ENCODE measurements around the gene CLEC20A.
"Not testable (repeated sequence)": the region's sequence is repeated elsewhere in the genome, so short reads cannot be mapped to it uniquely, and the experiment has no call there.

CLEC20A gene

DNA sequence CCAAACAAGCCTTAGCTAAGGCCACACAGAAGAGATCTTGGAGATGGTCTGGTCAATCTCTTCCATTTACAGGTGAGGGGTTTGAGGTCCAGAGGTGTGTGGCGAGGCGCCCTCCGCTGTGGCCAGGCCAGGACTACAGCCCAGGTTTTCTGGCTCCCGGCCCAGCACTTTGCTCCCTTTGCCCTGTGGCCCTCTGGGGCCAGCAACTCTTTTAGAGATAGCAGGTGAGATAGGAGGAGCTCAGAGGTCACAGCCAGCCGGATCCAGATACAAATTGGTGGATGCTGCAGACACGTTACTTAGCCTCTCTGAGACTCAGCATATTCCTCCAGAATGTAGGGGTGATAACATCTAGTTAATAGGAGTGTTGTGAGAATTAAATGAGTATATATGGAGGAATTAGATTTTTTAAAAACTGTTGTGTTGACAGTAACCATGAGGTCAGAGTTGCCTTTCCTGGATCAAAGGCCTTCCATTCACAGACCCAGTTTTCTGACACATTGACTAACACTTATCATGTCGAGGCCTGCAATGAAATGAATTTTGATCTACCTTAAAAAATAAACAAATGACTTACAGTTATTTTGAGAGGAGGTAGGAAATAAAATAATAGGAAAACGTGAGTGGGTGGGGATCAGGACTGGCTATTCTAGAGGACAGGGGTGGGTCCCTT, 32.7 kb upstream of the CLEC20A start:
- DNase-seq (ENCODE audit: low spot score): no peak

DNA sequence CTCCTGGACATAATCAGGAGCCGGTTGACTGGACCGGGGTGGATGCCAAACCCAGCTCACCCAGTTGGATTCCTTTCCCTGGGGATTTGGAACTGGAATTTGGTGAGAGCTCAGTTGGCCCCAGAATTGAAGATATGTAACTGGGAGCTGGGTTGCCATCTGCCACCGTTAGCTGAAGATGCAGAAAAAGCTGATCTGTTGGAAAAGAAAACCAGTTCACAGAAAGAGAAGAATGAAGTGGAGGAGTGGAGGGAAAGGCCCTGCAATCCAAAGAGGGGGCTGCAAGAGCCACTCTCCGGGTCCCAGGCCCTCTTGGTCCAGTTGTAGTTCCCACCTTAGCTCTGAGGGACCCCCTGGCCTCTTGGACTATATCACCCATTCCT, 32.2 kb upstream of the CLEC20A start:
- DNase-seq (ENCODE audit: low spot score): no peak

DNA sequence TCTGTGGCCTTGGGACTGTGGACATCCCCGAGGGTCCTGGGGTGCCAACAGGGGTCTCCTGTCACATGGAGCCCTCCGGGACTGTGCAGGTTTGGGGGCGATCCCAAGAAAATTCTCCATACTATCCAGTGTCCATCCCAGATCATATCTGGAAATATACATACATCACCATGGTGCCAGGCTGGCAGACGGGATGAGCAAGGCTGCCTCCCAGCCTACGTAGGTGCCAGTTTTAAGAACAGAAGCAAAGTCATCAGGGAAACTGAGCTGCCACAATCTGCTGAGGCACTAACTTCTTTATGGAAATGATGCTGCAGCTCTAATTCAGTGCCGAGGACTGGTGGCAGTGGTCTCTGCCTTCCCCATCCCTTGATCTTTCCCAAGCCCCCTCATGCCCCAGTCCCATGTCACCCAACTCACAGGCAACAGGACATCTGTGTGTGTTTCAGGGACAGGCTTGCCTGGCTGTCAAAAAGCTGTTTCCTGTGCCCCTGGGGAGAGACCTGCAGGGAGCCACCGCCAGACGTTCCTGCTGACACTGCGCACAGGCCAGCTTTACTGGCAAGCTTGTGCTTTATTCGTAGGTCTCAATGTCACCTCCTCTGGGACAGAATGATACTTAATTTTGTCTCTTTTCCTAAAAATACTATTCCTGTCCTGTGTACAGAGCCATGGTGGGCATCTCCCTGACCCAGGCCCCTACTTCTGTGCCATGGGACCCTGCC, 31.6 kb upstream of the CLEC20A start:
- DNase-seq (ENCODE audit: low spot score): no peak

DNA sequence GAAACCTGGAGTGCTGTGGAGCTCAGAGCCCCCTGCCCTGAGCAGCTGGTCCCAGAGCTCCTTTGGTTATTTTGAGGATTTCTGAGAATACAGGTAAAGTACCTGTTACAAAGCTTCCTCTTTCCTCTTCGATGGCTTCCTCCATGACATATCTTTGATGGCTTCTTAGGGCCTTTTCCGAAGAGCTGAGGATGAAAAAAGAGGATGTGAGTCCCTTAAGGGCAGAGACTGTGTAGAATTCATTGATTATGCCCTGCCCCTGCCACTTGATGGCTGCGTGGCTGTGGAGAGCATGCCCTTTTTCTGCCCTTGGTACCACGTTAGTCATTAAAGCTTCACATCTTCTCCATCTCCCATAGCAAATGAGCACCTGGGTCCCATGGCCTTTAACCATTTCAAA, 30.4 kb upstream of the CLEC20A start:
- no peak for DNase-seq (ENCODE audit: low spot score)

DNA sequence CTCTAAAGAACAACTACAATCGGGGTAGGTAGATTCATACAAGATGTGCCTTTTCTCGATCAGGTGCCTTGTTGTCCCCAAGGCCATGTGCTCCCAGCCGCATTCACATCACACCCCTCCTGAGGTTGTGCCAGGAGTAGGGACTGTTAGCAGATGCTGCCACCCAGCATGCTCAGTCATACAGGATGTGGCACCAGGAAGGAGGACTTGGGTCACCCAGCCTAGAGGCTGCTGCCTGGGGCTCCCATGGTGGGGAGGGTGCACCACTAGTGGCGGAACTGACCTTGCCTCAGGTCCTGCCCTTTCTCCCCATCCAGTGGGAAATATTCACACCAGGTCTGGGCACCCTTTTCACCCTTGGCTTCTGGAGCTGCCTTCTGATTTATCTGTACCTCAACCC, 24.5 kb upstream of the CLEC20A start:
- DNase-seq (ENCODE audit: low spot score): no peak

DNA sequence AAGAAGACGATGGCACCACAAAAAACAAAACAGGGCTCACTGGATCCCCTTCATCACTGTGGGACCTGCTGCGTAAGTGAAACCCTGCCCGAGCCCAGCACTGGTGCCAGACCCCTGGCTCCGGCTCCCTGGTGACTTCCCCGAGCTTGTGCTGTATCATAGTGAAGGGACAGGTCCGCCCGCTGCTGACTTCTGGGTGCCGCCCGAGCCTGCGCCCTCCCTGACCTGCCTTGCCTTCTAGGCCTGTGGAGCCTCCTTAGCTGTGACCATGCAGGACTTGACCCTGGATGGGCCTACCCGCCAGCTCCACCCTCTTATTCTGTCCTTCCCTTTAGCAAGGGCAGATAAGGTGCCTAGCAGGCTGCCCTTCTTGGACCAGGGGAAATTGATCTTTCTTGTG, 24.0 kb upstream of the CLEC20A start:
- no peak for DNase-seq (ENCODE audit: low spot score)

DNA sequence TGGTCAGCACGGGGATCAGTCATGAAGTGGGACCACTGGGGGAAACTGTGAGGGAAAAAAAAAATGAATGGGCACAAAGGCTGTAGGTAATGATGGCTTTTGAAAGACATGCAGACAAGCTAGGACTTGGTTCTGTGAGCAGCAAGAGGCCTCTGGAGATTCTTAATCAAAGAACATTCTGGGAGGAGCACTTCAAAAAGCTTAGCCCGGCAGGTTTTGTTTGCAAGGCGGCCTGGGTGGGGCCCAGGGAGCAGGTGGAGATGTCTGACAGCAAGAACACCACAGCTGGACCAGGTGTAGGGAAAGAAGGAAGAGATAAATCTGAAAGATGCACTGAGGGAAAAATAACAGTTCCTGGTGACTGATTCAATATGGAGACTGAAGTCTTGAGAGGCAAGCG, 22.1 kb upstream of the CLEC20A start:
- no peak for DNase-seq (ENCODE audit: low spot score)

DNA sequence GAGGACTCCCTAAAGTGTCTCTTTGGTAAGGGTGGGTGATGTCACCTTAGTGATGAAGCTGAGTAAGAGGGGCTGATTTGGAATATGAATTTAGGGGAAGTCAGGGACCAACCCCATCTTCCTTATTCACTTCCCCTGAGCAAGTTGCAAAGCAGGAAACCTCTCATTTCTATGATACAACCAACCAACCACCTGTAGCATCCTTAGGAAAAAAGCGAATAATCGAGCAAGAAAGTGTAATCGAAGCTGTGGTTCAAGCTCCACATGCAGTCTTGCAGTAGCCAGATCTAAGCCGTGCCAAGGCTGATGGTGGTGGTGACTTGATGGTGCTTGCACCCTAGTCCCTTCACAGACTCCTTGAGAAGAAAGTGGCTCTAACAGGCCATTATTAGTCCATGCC, 19.3 kb upstream of the CLEC20A start:
- DNase-seq (ENCODE audit: low spot score): no peak

DNA sequence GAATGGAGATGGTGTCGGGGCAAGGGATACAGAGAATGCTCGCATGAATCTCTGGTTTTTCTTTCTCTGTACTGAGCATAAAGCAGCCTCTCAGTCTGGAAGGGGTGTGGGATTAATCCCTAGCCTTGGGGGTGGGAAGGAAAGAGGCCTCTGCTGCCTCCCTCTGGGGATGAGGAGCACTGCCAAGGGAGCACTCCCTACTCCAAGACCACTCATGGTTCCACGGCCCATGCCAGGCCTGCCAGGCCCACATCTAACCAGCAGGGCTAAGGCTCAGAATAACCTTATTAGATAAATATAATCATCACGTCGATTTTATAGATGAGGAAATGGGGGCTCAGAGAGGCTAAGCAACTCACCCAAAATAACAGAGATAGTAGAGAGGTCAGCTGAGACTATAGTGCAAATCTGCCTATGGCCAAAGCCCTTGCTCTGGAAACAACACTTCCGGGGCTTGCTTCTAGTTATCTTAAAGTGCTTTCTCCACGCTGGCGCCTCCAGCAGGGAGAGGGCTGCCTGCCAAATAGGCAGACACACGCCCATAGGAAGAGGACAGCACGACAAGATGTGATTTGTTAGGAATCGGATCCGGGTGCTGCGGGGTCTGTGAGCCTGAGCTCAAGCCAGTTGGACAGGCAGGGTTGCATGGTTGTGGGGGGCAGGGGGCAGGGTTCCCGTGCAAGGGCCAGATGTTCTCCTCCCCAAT, 16.7 kb upstream of the CLEC20A start:
- DNase-seq (ENCODE audit: low spot score): no peak

DNA sequence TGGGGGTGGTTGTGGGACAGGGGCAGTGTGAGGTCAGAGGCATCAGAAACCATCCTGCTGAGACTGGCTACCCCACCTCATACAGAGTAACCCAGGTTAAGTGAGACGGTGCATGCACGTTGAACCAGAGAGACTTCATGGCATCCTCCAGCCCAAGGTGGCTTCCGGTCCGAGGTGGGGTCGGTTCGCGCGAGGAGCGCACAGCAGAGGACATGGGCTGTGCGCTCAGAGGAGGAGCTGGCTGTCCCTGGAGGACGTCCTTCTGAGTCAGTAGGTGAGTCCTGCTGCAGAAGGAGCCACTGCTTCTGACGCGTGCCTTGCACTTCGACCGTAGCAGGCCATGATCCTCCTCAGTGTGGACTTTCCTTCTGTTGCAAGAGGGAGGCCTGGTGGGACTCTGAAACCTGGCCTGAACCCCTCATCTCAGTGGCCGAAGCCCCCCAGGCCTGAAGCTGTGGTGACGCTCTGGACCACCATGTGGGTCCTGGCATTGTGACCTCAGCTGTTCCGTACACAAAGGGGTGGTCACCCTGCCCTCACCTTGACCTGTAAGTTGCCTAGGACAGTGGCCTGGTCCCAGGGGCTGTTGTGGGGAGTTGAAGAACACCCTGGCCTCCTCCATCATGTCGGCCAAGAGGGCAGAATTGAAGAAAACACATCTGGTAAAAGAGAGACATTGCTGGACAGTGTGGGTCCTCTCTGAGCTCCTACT, 16.0 kb upstream of the CLEC20A start, which contains the start of gene TEX35:
TEX35 (plus strand) TSS at position 544 of the 712 bp plus-strand sequence; CDS start at position 624, 80 bp downstream.
- DNase-seq (ENCODE audit: low spot score): no peak

DNA sequence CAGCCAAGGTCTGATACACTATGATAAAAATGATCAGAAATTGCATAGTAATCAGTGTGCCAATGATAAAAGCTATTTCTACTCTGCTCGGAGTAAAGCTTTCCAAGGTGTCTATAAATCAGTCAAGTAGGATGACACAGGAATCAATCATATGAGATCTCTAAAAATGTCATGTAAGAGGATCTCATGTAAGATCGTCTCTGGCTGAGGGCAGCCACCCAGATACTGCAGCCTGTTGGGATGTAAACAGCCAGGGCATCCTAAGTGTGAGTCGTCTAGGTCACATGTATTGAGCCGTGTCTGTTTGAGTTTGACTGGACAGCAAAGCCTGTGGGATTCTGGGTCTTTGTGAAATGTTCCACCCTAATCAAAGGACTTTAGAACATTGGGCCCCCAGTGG, 13.4 kb upstream of the CLEC20A start:
- DNase-seq (ENCODE audit: low spot score): no peak

DNA sequence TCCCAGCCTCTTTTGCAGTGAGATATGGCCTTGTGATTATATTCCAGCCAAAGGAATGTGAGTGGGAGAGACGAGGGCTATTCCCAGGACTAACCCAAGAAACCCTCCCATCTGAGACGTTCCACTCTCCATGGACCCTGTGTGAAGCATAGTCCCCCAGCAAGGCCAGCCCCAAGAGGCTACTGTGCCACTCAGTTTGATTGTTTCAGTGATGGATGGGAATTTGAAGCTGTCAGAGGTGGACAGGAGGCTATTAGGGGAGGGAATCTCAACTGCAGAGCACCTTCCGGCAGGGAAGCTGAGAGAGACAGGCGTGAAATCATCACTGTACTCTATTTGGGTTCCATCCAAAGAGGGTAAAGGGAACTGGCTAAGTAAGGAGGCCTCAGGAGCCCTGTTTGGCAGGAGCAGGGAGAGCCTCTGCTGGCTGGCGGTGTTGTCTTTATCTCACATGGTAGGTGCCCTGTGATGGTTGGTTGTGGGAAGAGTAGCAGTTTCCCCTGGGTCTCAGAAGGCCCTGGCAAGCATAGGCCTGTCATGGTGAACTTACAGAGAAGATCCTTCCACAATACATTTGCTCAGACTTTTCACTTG, 12.7 kb upstream of the CLEC20A start:
- DNase-seq (ENCODE audit: low spot score): no peak

DNA sequence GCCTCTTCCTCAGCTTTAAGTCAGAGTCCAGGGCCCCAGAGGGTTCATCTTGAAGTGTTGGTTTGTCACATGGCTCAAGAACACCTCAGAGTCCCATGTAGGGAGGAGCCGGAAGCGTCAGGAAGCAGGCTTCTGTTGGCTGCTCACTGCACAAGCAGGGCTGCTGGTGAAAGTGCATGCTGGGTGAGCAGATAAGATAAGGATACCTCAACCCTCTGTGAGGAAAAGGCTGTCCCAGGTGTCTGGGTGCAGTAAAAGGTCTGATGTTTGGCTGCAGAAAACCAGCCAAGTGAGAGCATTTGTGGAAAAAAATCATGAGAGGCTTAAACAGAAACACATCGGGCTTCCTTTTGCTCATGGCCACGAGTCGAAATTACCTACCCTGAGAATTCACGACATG, 9.9 kb upstream of the CLEC20A start:
- no peak for DNase-seq (ENCODE audit: low spot score)

DNA sequence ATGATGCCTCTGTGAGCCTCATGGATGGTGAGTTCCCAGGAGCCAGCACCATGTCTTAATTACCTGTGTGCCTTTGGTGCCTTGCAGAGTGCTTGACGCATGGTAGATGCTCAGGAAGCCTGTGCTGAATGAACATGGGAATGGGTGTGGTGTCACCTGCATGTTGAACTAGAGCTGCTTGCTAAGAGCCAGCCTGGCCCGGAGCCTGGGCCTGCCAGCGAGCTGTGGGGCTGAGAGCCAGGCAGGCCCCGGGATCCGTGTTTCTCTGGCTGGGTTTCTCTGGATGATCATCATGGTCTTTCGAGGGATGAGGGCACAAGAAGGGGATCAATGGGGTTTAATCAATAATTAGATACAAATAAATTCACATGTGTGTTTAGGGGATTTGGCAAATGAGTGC, 9.4 kb upstream of the CLEC20A start:
- DNase-seq (ENCODE audit: low spot score): no peak

DNA sequence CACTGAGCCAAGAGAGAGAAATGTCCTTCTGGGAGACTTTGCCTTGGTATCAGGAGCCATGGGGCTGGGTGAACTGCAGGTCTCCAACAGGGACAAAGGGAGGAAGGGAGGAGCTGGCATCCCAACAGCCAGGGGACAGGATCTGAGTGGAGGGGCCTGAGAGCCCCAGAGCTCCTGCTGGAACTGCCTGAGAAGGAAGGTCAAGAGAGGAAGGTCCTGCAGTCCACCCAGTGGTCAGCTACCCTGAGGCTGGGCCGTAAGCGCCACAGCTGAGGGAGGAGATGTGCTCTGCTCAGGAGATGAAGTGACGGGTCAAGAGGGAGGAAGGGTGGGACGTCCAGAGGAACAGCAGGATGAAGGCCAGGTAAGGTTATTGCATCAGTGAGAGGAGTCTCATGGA, 7.5 kb upstream of the CLEC20A start:
- no peak for DNase-seq (ENCODE audit: low spot score)

DNA sequence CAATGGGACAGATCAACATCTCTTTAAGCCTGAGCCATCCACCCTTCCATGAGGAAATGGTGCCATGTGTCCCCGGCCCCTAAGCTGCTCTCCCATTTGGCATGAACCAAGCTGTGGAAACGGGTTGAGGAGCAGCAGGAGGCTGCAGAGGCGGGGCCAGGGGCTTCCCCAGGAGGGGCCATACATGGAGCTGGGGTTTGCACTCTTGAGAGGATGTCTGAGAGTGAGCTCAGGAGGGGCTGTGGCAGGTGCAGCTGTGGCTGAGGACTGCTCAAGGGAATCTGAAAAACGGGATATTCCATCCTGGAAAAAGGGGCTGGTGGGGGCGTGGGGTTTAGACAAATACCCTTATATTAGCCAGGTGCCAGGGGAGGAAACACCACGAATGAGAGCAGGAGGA, 7.1 kb upstream of the CLEC20A start:
- DNase-seq (ENCODE audit: low spot score): no peak

DNA sequence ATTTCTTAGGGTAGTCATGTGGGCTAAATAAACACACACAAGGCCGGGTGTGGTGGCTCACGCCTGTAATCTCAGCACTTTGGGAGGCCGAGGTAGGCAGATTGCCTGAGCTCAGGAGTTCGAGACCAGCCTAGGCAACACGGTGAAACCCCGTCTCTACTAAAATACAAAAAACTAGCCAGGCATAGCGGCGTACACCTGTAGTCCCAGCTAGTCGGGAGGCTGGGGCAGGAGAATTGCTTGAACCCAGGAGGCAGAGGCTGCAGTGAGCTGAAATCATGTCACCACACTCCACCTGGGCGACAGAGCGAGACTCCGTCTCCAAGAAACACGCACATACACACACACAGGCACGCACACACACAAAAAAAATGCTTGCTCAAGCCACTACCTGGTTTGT, 6.6 kb upstream of the CLEC20A start:
- DNase-seq (ENCODE audit: low spot score): not testable (repeated sequence)

DNA sequence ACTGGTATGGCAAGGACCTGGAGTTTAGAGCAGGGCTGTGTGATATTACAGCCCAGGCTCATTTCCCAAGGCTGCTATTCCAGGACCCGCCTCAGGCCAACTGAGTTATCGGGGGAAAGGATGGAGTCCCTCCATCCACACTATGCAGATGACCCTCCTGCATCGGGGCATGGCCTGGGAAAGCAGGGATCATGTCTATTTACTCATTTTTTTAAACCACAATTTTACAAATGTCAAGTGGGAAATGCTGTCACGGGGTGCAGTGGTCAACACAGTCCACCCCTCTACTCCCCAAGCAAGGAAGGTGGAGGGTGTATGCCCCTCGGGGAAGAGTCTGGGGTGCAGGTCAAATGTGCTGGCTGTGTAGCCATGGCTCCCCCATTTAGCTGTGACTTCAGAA, 6.1 kb upstream of the CLEC20A start:
- no peak for DNase-seq (ENCODE audit: low spot score)

DNA sequence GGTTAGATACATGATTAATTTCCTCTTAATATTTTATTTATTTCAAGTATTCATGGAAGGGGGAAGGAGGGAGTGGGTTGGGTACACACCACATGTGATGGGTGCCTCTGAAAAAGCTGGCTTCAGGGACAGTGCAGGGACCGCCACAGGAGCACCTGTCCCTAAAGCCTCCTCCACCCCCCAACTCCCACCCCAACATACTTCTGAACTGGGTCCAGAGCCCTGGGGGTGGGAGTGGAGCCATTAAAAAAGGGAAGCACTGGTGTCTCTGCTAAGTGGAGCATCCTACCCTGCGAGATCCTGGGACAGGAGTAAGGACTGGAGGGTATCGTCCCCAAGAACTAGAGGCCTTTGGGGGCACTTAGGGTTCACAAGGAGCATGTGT, 5.6 kb upstream of the CLEC20A start:
- DNase-seq (ENCODE audit: low spot score): no peak

DNA sequence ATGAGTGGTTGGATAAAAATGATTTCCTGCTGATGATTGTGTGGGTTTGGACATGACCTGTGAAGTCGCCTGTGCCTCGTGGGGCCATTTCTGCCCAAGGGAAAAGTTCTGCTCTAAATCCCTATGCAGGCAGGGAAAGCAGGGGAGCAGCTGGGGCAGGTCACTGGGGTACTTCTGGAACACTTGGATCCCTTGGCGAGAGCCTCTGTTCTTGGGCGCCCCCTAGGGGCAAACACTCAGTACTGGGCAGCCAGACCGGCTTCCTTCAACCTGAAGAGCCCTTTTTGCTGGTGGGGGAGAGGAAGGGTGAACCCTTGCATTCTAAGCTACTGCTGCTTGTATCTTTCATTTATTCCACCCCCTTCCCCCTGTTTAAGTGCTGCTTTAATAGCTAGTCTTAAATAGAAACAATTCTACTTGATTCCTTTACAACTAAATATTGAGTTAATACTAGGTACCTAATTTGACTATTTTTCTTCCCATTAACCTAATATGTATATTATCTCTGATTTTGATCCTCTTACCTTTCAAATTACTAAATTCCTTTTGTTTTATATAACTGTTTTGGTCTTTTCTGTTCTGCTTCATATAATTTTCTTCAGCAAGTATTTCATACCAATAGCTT, 5.1 kb upstream of the CLEC20A start:
- DNase-seq (ENCODE audit: low spot score): peak; percentile 79

DNA sequence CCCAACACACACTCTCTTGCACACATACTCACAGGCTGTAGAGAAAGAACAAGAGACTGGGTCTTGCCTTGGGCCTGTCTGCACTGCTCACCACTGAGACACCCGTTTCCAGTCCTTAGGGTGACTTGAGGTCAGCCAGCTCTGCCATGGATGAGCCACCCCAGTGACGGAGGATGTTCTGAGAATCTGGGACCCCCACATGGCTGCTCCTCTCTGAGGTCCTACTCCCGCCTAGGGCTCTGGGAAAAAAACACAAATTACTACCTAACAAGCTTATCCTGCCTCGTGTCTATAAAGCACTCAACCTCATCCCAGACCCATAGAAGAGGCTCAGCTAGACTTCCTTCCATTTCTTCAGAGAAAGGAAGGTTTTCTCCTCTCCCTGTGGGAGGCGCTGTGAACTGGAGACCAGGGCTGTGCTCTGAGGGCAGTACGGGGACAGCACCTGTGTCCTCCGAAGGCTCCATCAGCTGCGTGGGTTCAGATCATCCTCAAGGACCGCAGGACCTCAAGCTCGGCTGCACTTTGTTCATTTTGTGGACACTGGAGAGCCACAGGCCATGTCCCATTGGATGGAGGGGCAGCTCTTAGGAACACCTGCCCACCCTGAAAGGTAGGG, 4.3 kb upstream of the CLEC20A start:
- DNase-seq (ENCODE audit: low spot score): no peak

All from NAMALWA (cell line).